ENCODE results near the gene PCDHAC2.

The PCDHAC2 gene

GRCh38 chr5:140988100-140988499 lies 21.8 kb downstream of the PCDHAC2 start:
- DNase-seq (ENCODE audit: low read depth) = no peak
- TF ChIP-seq, protein P1, sequence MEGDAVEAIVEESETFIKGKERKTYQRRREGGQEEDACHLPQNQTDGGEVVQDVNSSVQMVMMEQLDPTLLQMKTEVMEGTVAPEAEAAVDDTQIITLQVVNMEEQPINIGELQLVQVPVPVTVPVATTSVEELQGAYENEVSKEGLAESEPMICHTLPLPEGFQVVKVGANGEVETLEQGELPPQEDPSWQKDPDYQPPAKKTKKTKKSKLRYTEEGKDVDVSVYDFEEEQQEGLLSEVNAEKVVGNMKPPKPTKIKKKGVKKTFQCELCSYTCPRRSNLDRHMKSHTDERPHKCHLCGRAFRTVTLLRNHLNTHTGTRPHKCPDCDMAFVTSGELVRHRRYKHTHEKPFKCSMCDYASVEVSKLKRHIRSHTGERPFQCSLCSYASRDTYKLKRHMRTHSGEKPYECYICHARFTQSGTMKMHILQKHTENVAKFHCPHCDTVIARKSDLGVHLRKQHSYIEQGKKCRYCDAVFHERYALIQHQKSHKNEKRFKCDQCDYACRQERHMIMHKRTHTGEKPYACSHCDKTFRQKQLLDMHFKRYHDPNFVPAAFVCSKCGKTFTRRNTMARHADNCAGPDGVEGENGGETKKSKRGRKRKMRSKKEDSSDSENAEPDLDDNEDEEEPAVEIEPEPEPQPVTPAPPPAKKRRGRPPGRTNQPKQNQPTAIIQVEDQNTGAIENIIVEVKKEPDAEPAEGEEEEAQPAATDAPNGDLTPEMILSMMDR (IDR thresholded peaks at IDR 0.05; ENCODE audit: control insufficient read depth, extremely low read depth, insufficient read depth) = no peak
- H3K4me3 ChIP-seq (ENCODE audit: low read depth, low read length) = no peak overlapping the region

GRCh38 chr5:140988608-140989007 lies 22.3 kb downstream of the PCDHAC2 start:
- DNase-seq (ENCODE audit: low read depth) = no peak
- TF ChIP-seq, protein P1 (IDR thresholded peaks at IDR 0.05; ENCODE audit: control insufficient read depth, extremely low read depth, insufficient read depth) = no peak
- no peak overlapping the region for H3K4me3 ChIP-seq (ENCODE audit: low read depth, low read length)

GRCh38 chr5:140989254-140990020 lies 23.2 kb downstream of the PCDHAC2 start:
- no peak for DNase-seq (ENCODE audit: low read depth)
- H3K4me3 ChIP-seq (ENCODE audit: low read depth, low read length) = no peak overlapping the region
- TF ChIP-seq, protein P1 (IDR thresholded peaks at IDR 0.05; ENCODE audit: control insufficient read depth, extremely low read depth, insufficient read depth) = no peak

DNA sequence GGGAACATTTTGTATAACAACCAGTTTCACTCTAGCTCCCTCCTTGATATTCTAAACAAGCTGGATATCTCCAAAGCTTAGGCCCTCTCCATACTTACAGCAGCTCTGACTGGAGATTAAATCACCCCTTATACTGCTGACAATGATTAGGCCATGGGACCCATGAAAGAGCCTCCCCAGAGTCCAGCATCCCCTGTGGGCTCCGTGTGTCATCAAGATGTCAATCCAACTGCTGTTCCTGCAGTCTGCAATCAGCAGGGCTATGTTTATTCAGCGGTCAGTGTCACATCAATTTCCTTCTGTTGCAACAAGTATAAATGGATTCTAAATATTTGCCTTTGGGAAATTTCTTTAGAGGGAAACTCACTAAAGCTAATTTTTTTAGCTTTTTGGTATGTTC lies 26.6 kb downstream of the PCDHAC2 start:
- no peak for DNase-seq (ENCODE audit: low read depth)
- TF ChIP-seq, protein P1 (IDR thresholded peaks at IDR 0.05; ENCODE audit: control insufficient read depth, extremely low read depth, insufficient read depth) = no peak
- H3K4me3 ChIP-seq (ENCODE audit: low read depth, low read length) = no peak overlapping the region

- no peak for DNase-seq (ENCODE audit: low read depth)
- TF ChIP-seq, protein P1 (IDR thresholded peaks at IDR 0.05; ENCODE audit: control insufficient read depth, extremely low read depth, insufficient read depth) = no peak
Observed at GRCh38 chr5:140996060-140996459, 29.8 kb downstream of the PCDHAC2 start.

GRCh38 chr5:140998921-140999410 lies 32.7 kb downstream of the PCDHAC2 start:
- H3K4me3 ChIP-seq (ENCODE audit: low read depth, low read length) = no peak overlapping the region
- TF ChIP-seq, protein P1 (IDR thresholded peaks at IDR 0.05; ENCODE audit: control insufficient read depth, extremely low read depth, insufficient read depth) = no peak
- no peak for DNase-seq (ENCODE audit: low read depth)

More at GRCh38 chr5:140996060-140996459, 29.8 kb downstream of the PCDHAC2 start:
- H3K4me3 ChIP-seq (ENCODE audit: low read depth, low read length) = no peak overlapping the region

Data from LNCaP clone FGC (cell line).